Stimulated activated naive CD8-positive, alpha-beta T cell treated with anti-CD3 and anti-CD28 coated beads, Interleukin-15, amount 100 ng/mL, for 72 hours (primary cell): ENCODE measurements around the gene RHCG.
"Not testable (repeated sequence)": the region's sequence is repeated elsewhere in the genome, so short reads cannot be mapped to it uniquely, and the experiment has no call there.

ENCODE experiments used
- ATAC-seq: fragments of 150-1000 bp; cut with Tn5 transposase; 2 replicates; pipeline ENCODE4 v1.10.0; 2021; ENCODE audit warnings: mild to moderate bottlenecking, moderate library complexity
- DNase-seq, 2 donors: peaks; one replicate each; pipeline ENCODE4 v3.0.0; 2021 to 2022
- H3K27ac Mint-ChIP-seq, 2 donors: one replicate each; pipeline ENCODE4 v1.8.0; 2022; ENCODE audit warnings: mild to moderate bottlenecking in 2 of 2, mixed read lengths in 2 of 2, moderate library complexity in 2 of 2
- H3K27me3 Mint-ChIP-seq: one replicate; pipeline ENCODE4 v1.8.0; 2022; ENCODE audit warnings: mixed read lengths
- H3K4me1 Mint-ChIP-seq: one replicate; pipeline ENCODE4 v1.8.0; 2022; ENCODE audit warnings: mild to moderate bottlenecking, mixed read lengths
- H3K4me3 Mint-ChIP-seq, 2 donors: one replicate each; pipeline ENCODE4 v1.8.0; 2022; ENCODE audit warnings: mild to moderate bottlenecking in 2 of 2, mixed read lengths in 2 of 2, moderate library complexity in 1 of 2
- H3K9me3 Mint-ChIP-seq, 2 donors: one replicate each; pipeline ENCODE4 v1.8.0; 2022; ENCODE audit warnings: mixed read lengths in 2 of 2

The RHCG gene

DNA sequence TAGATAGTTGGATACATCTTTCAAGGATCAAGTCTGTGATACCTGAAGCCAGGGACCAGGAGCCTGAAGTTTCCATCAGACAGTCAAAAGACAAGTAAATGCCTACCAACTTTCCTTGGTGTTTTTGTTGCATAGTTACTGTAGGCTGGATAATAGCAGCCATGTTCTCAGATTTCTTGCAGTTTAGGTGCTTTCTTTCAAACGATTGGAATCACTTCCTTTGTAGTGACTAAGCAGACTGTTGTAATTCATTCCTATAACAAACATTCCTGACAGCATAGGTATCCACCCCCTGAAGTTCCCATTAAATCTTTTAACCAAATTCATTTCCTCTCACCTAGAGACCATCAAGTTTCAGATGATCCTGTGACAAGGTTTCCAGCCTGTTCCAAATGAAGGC, 27.6 kb downstream of the RHCG start:
- H3K4me3 Mint-ChIP-seq, ATAC-seq, DNase-seq, H3K4me1 Mint-ChIP-seq, H3K27ac Mint-ChIP-seq, H3K9me3 Mint-ChIP-seq: not testable (repeated sequence)
- H3K27me3 Mint-ChIP-seq: peaks cover 44% of the 10 kb centered on the region

DNA sequence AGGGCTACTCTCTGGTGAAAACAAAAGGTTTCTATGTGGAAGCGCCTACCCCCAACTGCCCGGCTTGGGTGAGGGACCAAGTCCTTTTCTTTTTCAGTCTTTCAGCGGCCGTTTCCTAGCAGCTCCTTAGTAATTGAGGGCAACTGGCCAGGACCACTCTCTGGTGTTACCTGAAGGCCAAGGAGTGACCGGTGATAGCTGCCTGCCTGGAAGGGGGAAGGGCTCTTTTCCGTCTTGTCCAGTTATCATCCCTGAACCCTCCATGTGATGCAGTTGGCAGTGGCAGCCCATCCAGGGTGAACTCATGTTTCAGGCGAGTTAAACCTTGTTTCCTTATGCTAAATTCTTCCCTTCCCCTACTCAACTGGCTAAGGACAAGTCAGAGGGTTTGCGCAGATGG, 33.3 kb downstream of the RHCG start:
- Mint-ChIP-seq H3K27me3 (peaks cover 54% of the 10 kb centered on the region), H3K27ac (no peak overlapping the region), H3K4me3 (no peak overlapping the region), H3K4me1 (peaks cover 5% of the 10 kb centered on the region), H3K9me3 (no peaks in the 10 kb centered on the region)
- DNase-seq: no peak
- ATAC-seq: no peak

GRCh38 chr15:89462198-89462912, 34.0 kb downstream of the RHCG start:
- Mint-ChIP-seq H3K4me3 (no peak overlapping the region), H3K4me1 (peaks cover 5% of the 10 kb centered on the region), H3K9me3 (no peaks in the 10 kb centered on the region), H3K27me3 (peaks cover 49% of the 10 kb centered on the region), H3K27ac (no peak overlapping the region)
- DNase-seq (no peak), ATAC-seq (no peak)

GRCh38 chr15:89461386-89461785, 35.0 kb downstream of the RHCG start:
- Mint-ChIP-seq H3K4me3 (no peak overlapping the region), H3K27ac (peak overlapping the region in 1 of 2 donors; percentile 88), H3K27me3 (peaks cover 49% of the 10 kb centered on the region), H3K9me3 (no peaks in the 10 kb centered on the region), H3K4me1 (peaks cover 5% of the 10 kb centered on the region)
- DNase-seq (no peak), ATAC-seq (no peak)

DNA sequence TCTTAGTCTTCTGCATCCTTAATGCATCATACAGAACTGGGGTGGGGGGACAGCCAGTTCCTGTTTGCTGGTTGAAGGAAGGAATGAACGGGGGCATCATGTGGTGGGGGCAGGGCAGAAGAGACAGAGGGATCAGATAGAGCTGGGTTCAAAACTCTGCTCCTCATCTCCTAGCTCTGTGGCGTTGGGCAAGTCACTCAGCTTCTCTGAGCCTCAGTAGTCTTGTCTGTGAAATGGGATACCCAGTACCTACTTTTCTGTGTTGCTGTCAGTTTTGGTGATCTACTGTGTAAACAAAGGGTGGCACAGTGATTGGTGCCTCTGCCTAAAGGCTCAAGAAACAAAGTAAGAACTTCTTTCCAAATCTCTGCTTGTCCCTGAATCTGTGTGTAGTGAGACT, 36.3 kb downstream of the RHCG start:
- peaks cover 49% of the 10 kb centered on the region for H3K27me3 Mint-ChIP-seq
- H3K27ac Mint-ChIP-seq: no peak overlapping the region
- no peak for ATAC-seq
- H3K4me3 Mint-ChIP-seq: no peak overlapping the region
- no peaks in the 10 kb centered on the region for H3K9me3 Mint-ChIP-seq
- DNase-seq: no peak
- H3K4me1 Mint-ChIP-seq: peaks cover 5% of the 10 kb centered on the region

DNA sequence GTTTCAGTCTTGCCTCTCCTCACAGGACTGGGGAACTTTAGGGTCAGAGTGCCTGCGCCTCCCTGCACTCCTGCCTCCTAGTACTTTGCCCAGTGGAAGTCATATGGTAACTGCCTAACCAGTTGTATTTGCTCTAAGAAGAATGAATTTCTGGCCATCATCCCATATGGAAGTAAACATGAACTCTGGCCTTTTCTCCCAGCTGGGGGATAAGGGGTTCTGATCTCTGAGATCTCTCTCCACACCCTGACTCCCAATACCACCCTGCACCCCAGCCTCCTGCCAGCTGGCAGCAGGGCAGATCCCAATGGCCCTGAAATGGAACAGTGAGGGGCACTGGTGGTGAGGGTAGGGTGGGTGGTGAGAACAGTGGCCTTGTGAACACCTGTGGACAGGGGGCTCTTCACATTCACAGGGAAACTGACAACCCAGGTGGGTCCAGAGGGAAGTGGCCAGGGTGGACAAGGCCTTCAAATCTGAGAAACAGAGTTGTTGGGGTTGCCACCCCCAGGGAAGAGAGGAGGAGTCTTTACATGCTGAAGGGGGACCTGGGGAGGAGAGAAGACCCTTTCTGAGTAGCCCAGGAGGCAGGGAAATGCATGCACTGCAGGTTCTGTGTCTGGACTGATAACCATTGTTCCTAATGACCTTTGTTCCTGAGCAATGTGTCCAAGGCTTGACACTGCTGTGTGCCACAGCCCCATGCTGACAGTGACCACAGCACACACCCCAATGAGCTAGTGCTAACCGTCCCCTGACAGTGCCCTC, 36.9 kb downstream of the RHCG start:
- H3K4me1 Mint-ChIP-seq: peaks cover 5% of the 10 kb centered on the region
- DNase-seq (no peak), ATAC-seq (no peak)
- H3K4me3 Mint-ChIP-seq: no peak overlapping the region
- no peak overlapping the region for H3K27ac Mint-ChIP-seq
- H3K9me3 Mint-ChIP-seq: no peaks in the 10 kb centered on the region
- peaks cover 49% of the 10 kb centered on the region for H3K27me3 Mint-ChIP-seq

DNA sequence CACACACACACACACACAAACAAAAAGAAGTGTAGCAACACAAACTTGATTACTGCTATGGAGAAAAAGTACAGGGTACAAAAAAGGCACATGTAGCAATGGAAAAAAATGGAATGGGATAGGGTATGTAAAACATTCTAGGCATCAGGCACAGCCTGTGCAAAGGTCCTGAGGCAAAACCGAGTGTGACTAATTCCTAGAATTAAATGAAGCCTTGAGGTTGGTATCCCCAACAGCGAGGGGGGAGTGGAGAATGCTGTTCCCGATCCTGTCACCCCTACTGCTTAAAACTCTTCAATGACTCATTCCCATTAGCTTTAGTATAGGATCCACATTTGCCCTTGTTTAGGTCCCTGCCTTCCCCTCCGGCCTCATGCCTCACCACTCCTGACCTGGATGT, 37.9 kb downstream of the RHCG start:
- Mint-ChIP-seq H3K27ac (no peak overlapping the region), H3K4me3 (no peak overlapping the region), H3K4me1 (peaks cover 5% of the 10 kb centered on the region), H3K9me3 (no peaks in the 10 kb centered on the region), H3K27me3 (peaks cover 47% of the 10 kb centered on the region)
- ATAC-seq: no peak
- no peak for DNase-seq

DNA sequence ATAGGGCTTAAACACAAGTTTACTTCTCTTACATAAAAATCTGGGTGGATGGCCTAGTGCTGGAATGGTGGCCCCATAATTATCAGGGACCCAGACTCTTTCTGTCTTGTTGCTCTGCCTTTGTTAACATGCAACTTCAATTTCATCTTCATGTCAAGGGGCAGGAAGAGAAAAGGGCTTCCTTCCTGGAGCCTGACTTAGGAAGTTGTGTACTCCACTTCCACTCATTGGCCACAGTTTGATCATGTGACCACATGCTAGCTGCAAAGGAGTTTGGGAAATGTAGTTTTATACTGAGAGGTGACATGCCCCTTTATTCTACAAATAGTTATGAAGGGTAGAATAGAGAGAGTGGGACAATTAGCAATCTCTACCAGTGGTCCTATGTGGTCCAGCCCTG, 39.3 kb downstream of the RHCG start:
- Mint-ChIP-seq H3K27ac (no peak overlapping the region), H3K27me3 (peaks cover 41% of the 10 kb centered on the region), H3K4me3 (no peak overlapping the region), H3K4me1 (no peaks in the 10 kb centered on the region), H3K9me3 (no peaks in the 10 kb centered on the region)
- ATAC-seq: no peak
- DNase-seq: no peak

GRCh38 chr15:89455535-89455934, 40.8 kb downstream of the RHCG start:
- H3K27me3 Mint-ChIP-seq: peaks cover 33% of the 10 kb centered on the region
- H3K27ac Mint-ChIP-seq: no peak overlapping the region
- no peaks in the 10 kb centered on the region for H3K4me1 Mint-ChIP-seq

GRCh38 chr15:89452330-89452836, 44.0 kb downstream of the RHCG start:
- no peaks in the 10 kb centered on the region for H3K9me3 Mint-ChIP-seq
- no peak for DNase-seq
- H3K4me3 Mint-ChIP-seq: no peak overlapping the region
- no peak overlapping the region for H3K27ac Mint-ChIP-seq
- H3K4me1 Mint-ChIP-seq: no peaks in the 10 kb centered on the region
- peaks cover 46% of the 10 kb centered on the region for H3K27me3 Mint-ChIP-seq
- ATAC-seq: no peak

More at GRCh38 chr15:89455535-89455934, 40.8 kb downstream of the RHCG start:
- ATAC-seq (no peak), DNase-seq (no peak)
- no peaks in the 10 kb centered on the region for H3K9me3 Mint-ChIP-seq
- no peak overlapping the region for H3K4me3 Mint-ChIP-seq

DNA sequence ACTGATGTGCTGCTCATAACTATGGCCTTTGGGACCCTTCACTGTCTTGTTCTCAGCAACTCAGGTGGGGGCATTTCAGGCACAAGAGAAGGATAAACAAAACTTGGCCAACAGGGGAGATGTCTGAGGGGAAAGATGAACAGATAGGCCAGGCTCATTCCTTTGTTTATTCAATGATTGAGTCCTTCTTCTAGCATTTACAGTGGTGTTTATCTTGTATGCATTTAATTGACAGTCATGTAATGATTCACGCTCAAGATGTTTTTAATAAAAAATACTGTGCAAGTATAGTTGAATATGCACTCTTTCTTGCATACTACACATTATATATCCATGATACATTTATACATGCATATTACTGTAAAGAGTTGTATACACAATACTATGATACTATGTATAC, 44.5 kb downstream of the RHCG start:
- no peaks in the 10 kb centered on the region for H3K4me1 Mint-ChIP-seq
- no peak overlapping the region for H3K4me3 Mint-ChIP-seq
- peaks cover 46% of the 10 kb centered on the region for H3K27me3 Mint-ChIP-seq
- DNase-seq (no peak), ATAC-seq (no peak)
- no peak overlapping the region for H3K27ac Mint-ChIP-seq
- no peaks in the 10 kb centered on the region for H3K9me3 Mint-ChIP-seq

DNA sequence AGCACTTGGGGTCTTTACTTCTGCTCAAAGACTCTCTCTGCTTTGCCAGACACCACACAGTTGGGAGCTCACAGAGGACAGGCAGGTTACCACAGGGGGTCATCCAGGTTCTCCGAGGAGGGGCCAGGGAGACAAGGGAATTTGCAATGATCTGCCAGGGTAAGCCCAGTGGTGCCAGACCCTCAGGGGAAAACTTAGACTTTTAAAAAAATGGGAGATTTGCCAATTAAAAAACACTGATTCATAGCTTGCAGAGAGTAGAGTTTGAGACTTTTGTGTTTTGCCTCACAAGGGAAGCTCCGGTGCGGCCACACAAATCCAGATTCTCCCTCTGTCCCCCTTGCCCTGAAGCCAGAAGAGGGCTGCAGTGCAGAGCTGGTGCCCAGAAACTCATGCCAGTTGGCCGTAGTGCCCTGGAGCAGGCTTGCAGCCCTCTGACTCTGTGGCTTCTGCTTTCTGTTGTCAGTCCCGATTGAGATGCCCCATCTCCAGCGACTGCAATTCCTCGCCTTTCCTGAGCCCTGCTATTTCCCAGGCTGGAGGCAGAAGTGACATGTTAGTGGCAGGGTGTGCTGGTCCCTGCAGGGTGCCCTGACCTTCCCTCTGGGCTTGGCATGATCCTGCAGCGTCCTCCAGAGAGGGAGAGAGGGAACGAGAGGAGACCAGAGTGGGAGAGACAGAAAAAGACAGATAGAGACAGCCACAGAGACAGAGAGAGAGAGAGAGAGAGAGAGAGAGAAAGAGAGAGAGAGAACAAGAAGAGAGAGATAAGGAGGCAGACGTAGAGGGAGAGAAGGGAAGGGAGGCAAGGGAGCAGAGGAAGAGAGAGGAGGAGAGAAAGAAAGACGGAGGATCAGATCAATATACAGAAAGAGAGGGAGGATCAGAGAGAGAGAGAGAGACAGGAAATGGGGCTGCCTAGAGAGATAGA, 46.0 kb downstream of the RHCG start:
- ATAC-seq: no peak
- Mint-ChIP-seq H3K4me1 (no peaks in the 10 kb centered on the region), H3K9me3 (no peaks in the 10 kb centered on the region), H3K27me3 (peaks cover 60% of the 10 kb centered on the region), H3K4me3 (no peak overlapping the region), H3K27ac (no peak overlapping the region)
- no peak for DNase-seq

GRCh38 chr15:89448825-89449224, 47.6 kb downstream of the RHCG start:
- H3K4me1 Mint-ChIP-seq: no peaks in the 10 kb centered on the region
- H3K27me3 Mint-ChIP-seq: peaks cover 69% of the 10 kb centered on the region
- H3K4me3 Mint-ChIP-seq: no peak overlapping the region
- DNase-seq (no peak), ATAC-seq (no peak)
- H3K27ac Mint-ChIP-seq: no peak overlapping the region
- no peaks in the 10 kb centered on the region for H3K9me3 Mint-ChIP-seq

DNA sequence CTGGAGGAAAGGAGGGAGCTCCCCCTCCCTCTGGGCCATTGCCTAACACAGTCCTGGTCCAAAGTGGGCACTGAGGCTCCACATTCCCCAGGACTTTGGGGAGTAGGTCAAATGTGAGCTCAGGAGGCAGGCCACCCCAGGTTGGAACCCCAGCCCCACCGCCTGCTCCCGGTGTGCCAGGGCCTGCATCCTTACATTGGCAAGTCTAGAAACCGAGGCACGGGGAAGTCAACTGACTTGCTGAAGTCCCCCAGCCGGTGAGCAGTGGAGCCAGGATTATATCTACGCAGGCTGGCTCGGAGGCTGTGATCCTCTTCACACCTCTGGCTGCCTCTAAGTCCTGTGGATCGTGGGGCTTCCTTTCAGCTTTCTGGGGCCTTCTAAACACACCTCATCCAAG, 48.7 kb downstream of the RHCG start:
- no peak overlapping the region for H3K27ac Mint-ChIP-seq
- H3K27me3 Mint-ChIP-seq: peaks cover 75% of the 10 kb centered on the region
- DNase-seq (no peak), ATAC-seq (no peak)
- no peaks in the 10 kb centered on the region for H3K4me1 Mint-ChIP-seq
- H3K9me3 Mint-ChIP-seq: no peaks in the 10 kb centered on the region
- H3K4me3 Mint-ChIP-seq: no peak overlapping the region

DNA sequence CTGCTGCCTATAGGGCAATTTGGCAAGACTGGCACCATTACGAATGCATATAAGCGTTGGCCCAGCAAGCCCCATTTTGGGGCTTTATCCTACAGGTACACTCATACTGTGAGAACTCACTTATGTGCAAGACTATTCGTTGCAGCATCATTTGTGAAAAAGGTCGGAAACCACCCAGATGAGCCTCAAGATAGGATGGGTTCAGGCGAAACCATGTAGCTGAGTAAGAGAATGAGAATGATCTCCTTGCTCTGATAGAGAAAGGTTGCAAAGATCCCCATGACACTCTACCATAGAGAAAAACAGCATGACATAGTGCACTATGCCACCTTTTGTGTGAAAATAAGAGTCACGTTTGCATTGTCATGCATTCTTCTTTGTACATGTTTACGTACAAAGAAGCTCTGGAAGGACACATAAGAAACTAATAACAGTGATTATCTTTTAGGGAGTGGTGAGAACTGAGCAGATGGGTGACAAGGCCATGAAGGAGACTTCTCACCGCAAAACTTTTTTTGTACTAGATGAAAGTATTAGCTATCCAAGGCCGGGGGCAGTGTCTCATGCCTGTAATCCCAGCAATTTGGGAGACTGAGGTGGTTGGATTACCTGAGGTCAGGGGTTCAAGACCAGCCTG, 50.0 kb downstream of the RHCG start:
- Mint-ChIP-seq H3K27me3 (peaks cover 85% of the 10 kb centered on the region), H3K4me1 (no peaks in the 10 kb centered on the region), H3K4me3 (no peak overlapping the region), H3K9me3 (no peaks in the 10 kb centered on the region), H3K27ac (no peak overlapping the region)
- no peak for DNase-seq
- ATAC-seq: no peak
